HEK293 (cell line): ENCODE results near the gene ANGPTL2.

ENCODE experiments used
- CTCF ChIA-PET: fragments of 350-600 bp; formaldehyde crosslinking; extraction: SDS; loops from one replicate; lab custom pipeline; 2021; ENCODE audit warnings: antibody characterized with exemption; lab: Yijun Ruan, JAX
- POLR2A ChIA-PET: fragments of 300-600 bp; formaldehyde crosslinking; extraction: SDS; loops from one replicate; lab custom pipeline; 2020; ENCODE audit warnings: antibody characterized with exemption, inconsistent platforms; lab: Yijun Ruan, JAX
- H3K27ac ChIP-seq: fragments of 200-500 bp; sonication (Bioruptor generic); 2 replicates; pipeline ENCODE4 v1.5.1; 2014; ENCODE audit warnings: low read depth, low read length, control low read depth, inconsistent platforms; ENCODE audit errors: extremely low read depth
- H3K36me3 ChIP-seq, 2 experiments: fragments of 200-500 bp in 1 of 2; sonication (Bioruptor generic) in 1 of 2; 1 replicate in 1 of 2; 2 replicates in 1 of 2; pipeline ENCODE4 v1.5.1; 2014 to 2017; ENCODE audit warnings: inconsistent platforms in 2 of 2, low read length in 2 of 2; ENCODE audit not compliant: control insufficient read depth in 2 of 2, insufficient read depth in 1 of 2
- H3K4me1 ChIP-seq: fragments of 200-500 bp; sonication (Bioruptor generic); 2 replicates; pipeline ENCODE4 v1.5.1; 2014; ENCODE audit warnings: mild to moderate bottlenecking, low read length, inconsistent platforms; ENCODE audit not compliant: control insufficient read depth, insufficient read depth
- H3K4me3 ChIP-seq: 2 replicates; pipeline ENCODE4 v1.5.1; 2011; ENCODE audit warnings: low read depth, mild to moderate bottlenecking, control low read depth, low read length, moderate library complexity
- H3K9me3 ChIP-seq: fragments of 200-500 bp; sonication (Bioruptor generic); 2 replicates; pipeline ENCODE4 v1.5.1; 2014; ENCODE audit warnings: low read depth, low read length, inconsistent platforms; ENCODE audit not compliant: control insufficient read depth, insufficient read depth
- BCL11A ChIP-seq: fragments of 450-650 bp; formaldehyde crosslinking; IDR thresholded peaks from 2 replicates; pipeline ENCODE4 v1.5.1; 2016; ENCODE audit warnings: low read depth, missing biosample characterization, missing genetic modification characterization
- CTCF ChIP-seq: fragments of 450-650 bp; formaldehyde crosslinking; IDR thresholded peaks from 2 replicates; pipeline ENCODE4 v1.5.1; 2016; ENCODE audit warnings: missing biosample characterization, missing genetic modification characterization
- HOXA7 ChIP-seq: sonication (generic); formaldehyde crosslinking; IDR thresholded peaks from 2 replicates; pipeline ENCODE4 v1.8.1; 2022; ENCODE audit warnings: missing genetic modification reagents, borderline replicate concordance
- MYNN ChIP-seq: fragments of 450-650 bp; formaldehyde crosslinking; IDR thresholded peaks from 2 replicates; pipeline ENCODE4 v1.5.1; 2016; ENCODE audit warnings: missing biosample characterization, missing genetic modification characterization, borderline replicate concordance
- OVOL3 ChIP-seq: fragments of 450-650 bp; formaldehyde crosslinking; IDR thresholded peaks from 2 replicates; pipeline ENCODE4 v1.5.1; 2016; ENCODE audit warnings: missing biosample characterization, missing genetic modification characterization
- PRDM10 ChIP-seq: fragments of 450-650 bp; formaldehyde crosslinking; IDR thresholded peaks from 2 replicates; pipeline ENCODE4 v1.5.1; 2016; ENCODE audit warnings: missing biosample characterization, missing genetic modification characterization
- YY1 ChIP-seq: fragments of 450-650 bp; formaldehyde crosslinking; IDR thresholded peaks from 2 replicates; pipeline ENCODE4 v1.5.1; 2018; ENCODE audit warnings: missing biosample characterization, missing genetic modification characterization
- ZBTB17 ChIP-seq: fragments of 450-650 bp; formaldehyde crosslinking; IDR thresholded peaks from 2 replicates; pipeline ENCODE4 v1.5.1; 2016; ENCODE audit warnings: missing biosample characterization, missing genetic modification characterization
- ZIC2 ChIP-seq: fragments of 450-650 bp; formaldehyde crosslinking; IDR thresholded peaks from 2 replicates; pipeline ENCODE4 v1.5.1; 2016; ENCODE audit warnings: missing biosample characterization, missing genetic modification characterization
- ZNF214 ChIP-seq: fragments of 450-650 bp; formaldehyde crosslinking; IDR thresholded peaks from 2 replicates; pipeline ENCODE4 v1.5.1; 2017; ENCODE audit warnings: missing biosample characterization, mild to moderate bottlenecking, missing genetic modification characterization, borderline replicate concordance
- ZNF302 ChIP-seq: fragments of 450-650 bp; formaldehyde crosslinking; IDR thresholded peaks from 2 replicates; pipeline ENCODE4 v1.5.1; 2016; ENCODE audit warnings: missing biosample characterization, missing genetic modification characterization, low read depth
- ZNF398 ChIP-seq: fragments of 450-650 bp; formaldehyde crosslinking; IDR thresholded peaks from 2 replicates; pipeline ENCODE4 v1.5.1; 2017; ENCODE audit warnings: missing biosample characterization, missing genetic modification characterization
- ZNF423 ChIP-seq: fragments of 450-650 bp; formaldehyde crosslinking; IDR thresholded peaks from 2 replicates; pipeline ENCODE4 v1.5.1; 2016; ENCODE audit warnings: missing biosample characterization, missing genetic modification characterization
- ZNF530 ChIP-seq: fragments of 450-650 bp; formaldehyde crosslinking; IDR thresholded peaks from 2 replicates; pipeline ENCODE4 v1.5.1; 2016; ENCODE audit warnings: low read depth, missing biosample characterization, missing genetic modification characterization
- ZNF544 ChIP-seq: fragments of 450-650 bp; formaldehyde crosslinking; IDR thresholded peaks from 2 replicates; pipeline ENCODE4 v1.5.0; 2017; ENCODE audit warnings: missing biosample characterization, missing genetic modification characterization
- ZNF560 ChIP-seq: fragments of 450-650 bp; formaldehyde crosslinking; IDR thresholded peaks from 2 replicates; pipeline ENCODE4 v1.5.1; 2017; ENCODE audit warnings: missing biosample characterization, missing genetic modification characterization, borderline replicate concordance
- ZNF692 ChIP-seq: fragments of 450-650 bp; formaldehyde crosslinking; IDR thresholded peaks from 2 replicates; pipeline ENCODE4 v1.5.1; 2016; ENCODE audit warnings: missing biosample characterization, missing genetic modification characterization
- ZNF768 ChIP-seq: fragments of 450-650 bp; formaldehyde crosslinking; IDR thresholded peaks from 2 replicates; pipeline ENCODE4 v1.5.1; 2018; ENCODE audit warnings: missing biosample characterization, mild to moderate bottlenecking, missing genetic modification characterization
- ZSCAN23 ChIP-seq: fragments of 450-650 bp; formaldehyde crosslinking; IDR thresholded peaks from 2 replicates; pipeline ENCODE4 v1.5.1; 2016; ENCODE audit warnings: missing biosample characterization, missing genetic modification characterization
- TF ChIP-seq, protein P1 (sequence below): fragments of 450-650 bp; formaldehyde crosslinking; IDR thresholded peaks from 2 replicates; pipeline ENCODE4 v1.5.1; 2016; ENCODE audit warnings: missing biosample characterization, missing genetic modification characterization

Gene ANGPTL2

GRCh38 chr9:127142291-127142690, 19.9 kb upstream of the ANGPTL2 start:
- CTCF ChIA-PET = no interaction called here
- no peaks in the 10 kb centered on the region for H3K9me3 ChIP-seq

GRCh38 chr9:127140842-127141675, 18.6 kb upstream of the ANGPTL2 start:
- POLR2A ChIA-PET = no interaction called here
- Histone ChIP-seq H3K27ac (no peak overlapping the region), H3K9me3 (no peaks in the 10 kb centered on the region), H3K4me1 (no peaks in the 10 kb centered on the region), H3K36me3 (no peaks in the 10 kb centered on the region), H3K4me3 (no peak overlapping the region)
- CTCF ChIA-PET = interaction anchor here (0.6 kb wide), 1 partner anchor 23 kb away, joined by 3 read pairs; no protein-coding TSS in a partner anchor
- no peak for TF ChIP-seq ZNF768
- no peak for TF ChIP-seq ZNF560 (tag by site-specific recombination)
- no peak for TF ChIP-seq ZIC2 (tag by site-specific recombination)
- no peak for TF ChIP-seq PRDM10 (tag by site-specific recombination)
- no peak for TF ChIP-seq MYNN
- no peak for TF ChIP-seq ZNF692 (tag by site-specific recombination)
- TF ChIP-seq OVOL3 (tag by site-specific recombination) = no peak
- TF ChIP-seq ZBTB17 (tag by site-specific recombination) = no peak

More at GRCh38 chr9:127142291-127142690, 19.9 kb upstream of the ANGPTL2 start:
- Histone ChIP-seq H3K4me1 (no peaks in the 10 kb centered on the region), H3K4me3 (no peak overlapping the region), H3K27ac (no peak overlapping the region), H3K36me3 (no peaks in the 10 kb centered on the region)
- POLR2A ChIA-PET = no interaction called here
- no peak for TF ChIP-seq CTCF (tag by site-specific recombination)
- no peak for TF ChIP-seq ZNF398 (tag by site-specific recombination)
- no peak for TF ChIP-seq ZSCAN23 (tag by site-specific recombination)
- TF ChIP-seq HOXA7 = no peak
- TF ChIP-seq, protein P1, sequence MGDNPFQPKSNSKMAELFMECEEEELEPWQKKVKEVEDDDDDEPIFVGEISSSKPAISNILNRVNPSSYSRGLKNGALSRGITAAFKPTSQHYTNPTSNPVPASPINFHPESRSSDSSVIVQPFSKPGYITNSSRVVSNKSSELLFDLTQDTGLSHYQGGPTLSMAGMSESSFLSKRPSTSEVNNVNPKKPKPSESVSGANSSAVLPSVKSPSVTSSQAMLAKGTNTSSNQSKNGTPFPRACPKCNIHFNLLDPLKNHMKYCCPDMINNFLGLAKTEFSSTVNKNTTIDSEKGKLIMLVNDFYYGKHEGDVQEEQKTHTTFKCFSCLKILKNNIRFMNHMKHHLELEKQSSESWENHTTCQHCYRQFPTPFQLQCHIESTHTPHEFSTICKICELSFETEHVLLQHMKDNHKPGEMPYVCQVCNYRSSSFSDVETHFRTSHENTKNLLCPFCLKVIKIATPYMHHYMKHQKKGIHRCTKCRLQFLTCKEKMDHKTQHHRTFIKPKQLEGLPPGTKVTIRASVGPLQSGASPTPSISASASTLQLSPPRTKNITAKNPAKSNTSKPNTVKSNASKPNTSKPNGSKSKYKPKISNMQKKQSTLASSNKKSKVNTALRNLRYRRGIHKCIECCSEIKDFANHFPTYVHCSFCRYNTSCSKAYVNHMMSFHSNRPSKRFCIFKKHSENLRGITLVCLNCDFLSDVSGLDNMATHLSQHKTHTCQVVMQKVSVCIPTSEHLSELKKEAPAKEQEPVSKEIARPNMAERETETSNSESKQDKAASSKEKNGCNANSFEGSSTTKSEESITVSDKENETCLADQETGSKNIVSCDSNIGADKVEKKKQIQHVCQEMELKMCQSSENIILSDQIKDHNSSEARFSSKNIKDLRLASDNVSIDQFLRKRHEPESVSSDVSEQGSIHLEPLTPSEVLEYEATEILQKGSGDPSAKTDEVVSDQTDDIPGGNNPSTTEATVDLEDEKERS (tag by site-specific recombination) = no peak
- no peak for TF ChIP-seq ZNF214 (tag by site-specific recombination)
- no peak for TF ChIP-seq BCL11A (tag by site-specific recombination)
- no peak for TF ChIP-seq ZNF544 (tag by site-specific recombination)
- no peak for TF ChIP-seq ZNF302 (tag by site-specific recombination)
- no peak for TF ChIP-seq ZNF530 (tag by site-specific recombination)
- no peak for TF ChIP-seq YY1 (tag by site-specific recombination)
- TF ChIP-seq ZNF423 = no peak
